Measurements from ENCODE around the gene DHPS. TPM values are rescaled to one million over a fixed set of nuclear protein-coding genes. Genes with fewer than 3 reads are reported as not detected.

The DHPS gene
- total and polyA plus RNA-seq, 2 of the 13 experiments (the other 11 are each of a cell fraction or from before 2014, with no cell fraction given), result 43.3 to 84.3 TPM

GRCh38 chr19:12669270-12670158, 12.2 kb downstream of the DHPS start (continued):
- TF ChIP-seq ZNF564 (CRISPR knock-in tag; IDR thresholded peaks at IDR 0.05) (0 out of 2 replicates have a peak, but pooled peaks have one; percentile 27), SPEN (CRISPR knock-in tag; IDR thresholded peaks at IDR 0.05; ENCODE audit: low read depth) (peak; percentile 85), KDM1A (CRISPR knock-in tag; IDR thresholded peaks at IDR 0.05) (no peak), PAWR (CRISPR knock-in tag; IDR thresholded peaks at IDR 0.05; ENCODE audit: borderline replicate concordance) (no peak), ZNF766 (CRISPR knock-in tag; IDR thresholded peaks at IDR 0.05; ENCODE audit: borderline replicate concordance) (no peak; the same call in 1 of the 2 replicates), ZNF446 (CRISPR knock-in tag; IDR thresholded peaks at IDR 0.05) (no peak), HIC2 (CRISPR knock-in tag; IDR thresholded peaks at IDR 0.05; ENCODE audit: low read depth) (no peak), ZNF883 (CRISPR knock-in tag; IDR thresholded peaks at IDR 0.05; ENCODE audit: not compliant biosample characterization) (no peak), HOXA3 (CRISPR knock-in tag; IDR thresholded peaks at IDR 0.05) (peak; percentile 74; the same call in 1 of the 2 replicates), ZNF275 (CRISPR knock-in tag; IDR thresholded peaks at IDR 0.05; ENCODE audit: borderline replicate concordance) (peak; percentile 75; the same call in 1 of the 2 replicates), ERF (CRISPR knock-in tag; IDR thresholded peaks at IDR 0.05) (peak; percentile 40; the same call in 1 of the 2 replicates), KDM5A (IDR thresholded peaks at IDR 0.05; ENCODE audit: borderline replicate concordance, low read length) (peak; percentile 100), KLF15 (CRISPR knock-in tag; IDR thresholded peaks at IDR 0.05; ENCODE audit: borderline replicate concordance) (no peak; the same call in 1 of the 2 replicates), ZIK1 (CRISPR knock-in tag; IDR thresholded peaks at IDR 0.05; ENCODE audit: borderline replicate concordance, low read depth) (0 out of 2 replicates have a peak, but pooled peaks have one; percentile 20), ZSCAN29 (CRISPR knock-in tag; conservative IDR thresholded peaks at IDR 0.05) (no peak), ZFP91 (CRISPR knock-in tag; IDR thresholded peaks at IDR 0.05; ENCODE audit: borderline replicate concordance) (peak; percentile 42; the same call in 1 of the 2 replicates), ZBTB8A (CRISPR knock-in tag; IDR thresholded peaks at IDR 0.05; ENCODE audit: borderline replicate concordance, low read depth) (no peak), BCL3 (CRISPR knock-in tag; IDR thresholded peaks at IDR 0.05) (peak; percentile 50; the same call in 1 of the 2 replicates), CTCF (CRISPR knock-in tag; IDR thresholded peaks at IDR 0.05) (no peak), SNAPC2 (CRISPR knock-in tag; IDR thresholded peaks at IDR 0.05) (no peak)
